Measurements from ENCODE around the gene PIEZO2.

DNA sequence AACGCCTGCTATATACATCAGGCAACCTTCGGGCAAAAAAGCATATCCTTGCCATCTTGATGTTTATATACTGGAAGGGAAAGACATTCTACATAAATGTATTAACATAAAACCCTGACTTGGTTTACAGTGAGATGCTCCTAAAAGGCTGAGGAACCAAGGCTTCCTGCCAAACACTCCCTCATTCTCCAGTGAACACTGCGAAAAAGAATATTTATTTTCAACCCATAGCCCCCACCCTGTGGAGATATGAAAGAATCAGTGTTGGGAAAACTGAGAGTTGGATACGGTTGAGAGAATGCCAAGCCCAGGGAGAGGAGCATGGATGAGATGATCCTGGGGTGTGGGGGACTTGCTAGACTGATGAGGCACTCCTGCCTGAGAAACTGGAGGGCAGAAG is 94.9 kb downstream of the PIEZO2 start:
- TF ChIP-seq, protein P1, sequence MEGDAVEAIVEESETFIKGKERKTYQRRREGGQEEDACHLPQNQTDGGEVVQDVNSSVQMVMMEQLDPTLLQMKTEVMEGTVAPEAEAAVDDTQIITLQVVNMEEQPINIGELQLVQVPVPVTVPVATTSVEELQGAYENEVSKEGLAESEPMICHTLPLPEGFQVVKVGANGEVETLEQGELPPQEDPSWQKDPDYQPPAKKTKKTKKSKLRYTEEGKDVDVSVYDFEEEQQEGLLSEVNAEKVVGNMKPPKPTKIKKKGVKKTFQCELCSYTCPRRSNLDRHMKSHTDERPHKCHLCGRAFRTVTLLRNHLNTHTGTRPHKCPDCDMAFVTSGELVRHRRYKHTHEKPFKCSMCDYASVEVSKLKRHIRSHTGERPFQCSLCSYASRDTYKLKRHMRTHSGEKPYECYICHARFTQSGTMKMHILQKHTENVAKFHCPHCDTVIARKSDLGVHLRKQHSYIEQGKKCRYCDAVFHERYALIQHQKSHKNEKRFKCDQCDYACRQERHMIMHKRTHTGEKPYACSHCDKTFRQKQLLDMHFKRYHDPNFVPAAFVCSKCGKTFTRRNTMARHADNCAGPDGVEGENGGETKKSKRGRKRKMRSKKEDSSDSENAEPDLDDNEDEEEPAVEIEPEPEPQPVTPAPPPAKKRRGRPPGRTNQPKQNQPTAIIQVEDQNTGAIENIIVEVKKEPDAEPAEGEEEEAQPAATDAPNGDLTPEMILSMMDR (IDR thresholded peaks at IDR 0.05): no peak
- TF ChIP-seq EZH2 (IDR thresholded peaks at IDR 0.05) (no peak), EZH2phosphoT487 (IDR thresholded peaks at IDR 0.05) (no peak)
